Measurements from ENCODE around the gene GABRB1. TPM values are rescaled to one million over a fixed set of nuclear protein-coding genes. Genes with fewer than 3 reads are reported as not detected.

Gene GABRB1
- total and polyA plus RNA-seq, 2 of the 8 experiments (the other 6 are each of a cell fraction or from before 2014, with no cell fraction given): 0.22 to 0.38 TPM

GRCh38 chr4:47075262-47075661 lies 43.9 kb downstream of the GABRB1 start (continued):
- TF ChIP-seq CHD1 (IDR thresholded peaks at IDR 0.05; ENCODE audit: low read depth, low read length) (no peak), GABPA (IDR thresholded peaks at IDR 0.05; ENCODE audit: borderline replicate concordance, insufficient read depth, low read length) (no peak), SUZ12 (IDR thresholded peaks at IDR 0.05; ENCODE audit: low read length) (no peak), CREB1 (IDR thresholded peaks at IDR 0.05) (no peak), CHD7 (IDR thresholded peaks at IDR 0.05; ENCODE audit: insufficient replicate concordance, low read length) (no peak), MAX (IDR thresholded peaks at IDR 0.05) (no peak)

Data from H1 (cell line).